Skin epidermis (tissue), 12 donors: ENCODE results near the gene YTHDF2.
"Not testable (repeated sequence)": the region's sequence is repeated elsewhere in the genome, so short reads cannot be mapped to it uniquely, and the experiment has no call there.

Source experiments
- H3K27ac ChIP-seq, 21 experiments: fragments of 200-600 bp; sonication (generic) in 11 of 21; one replicate each; pipeline ENCODE4 v1.5.0; 2020; ENCODE audit warnings: mild to moderate bottlenecking in 3 of 21, inconsistent platforms in 2 of 21, moderate library complexity in 2 of 21
- H3K4me3 ChIP-seq, 7 experiments: fragments of 200-600 bp; sonication (generic) in 2 of 7; one replicate each; pipeline ENCODE4 v1.5.0; 2020; ENCODE audit warnings: inconsistent platforms in 2 of 7, mild to moderate bottlenecking in 2 of 7, moderate library complexity in 1 of 7

YTHDF2 gene

GRCh38 chr1:28756846-28757245 is 20.1 kb downstream of the YTHDF2 start:
- Histone ChIP-seq H3K4me3 (no peak overlapping the region), H3K27ac (no peak overlapping the region)

- H3K4me3 ChIP-seq = no peak overlapping the region
- H3K27ac ChIP-seq = no peak overlapping the region
Observed at GRCh38 chr1:28758420-28758819, 21.7 kb downstream of the YTHDF2 start.

- Histone ChIP-seq H3K27ac (no peak overlapping the region), H3K4me3 (no peak overlapping the region)
Observed at GRCh38 chr1:28759257-28759656, 22.5 kb downstream of the YTHDF2 start.

- Histone ChIP-seq H3K27ac (no peak overlapping the region), H3K4me3 (no peak overlapping the region)
Observed at GRCh38 chr1:28761189-28761588, 24.4 kb downstream of the YTHDF2 start.

- H3K27ac ChIP-seq = no peak overlapping the region
- no peak overlapping the region for H3K4me3 ChIP-seq
Observed at GRCh38 chr1:28766532-28767183, 29.9 kb downstream of the YTHDF2 start.

GRCh38 chr1:28770601-28771165 is 33.9 kb downstream of the YTHDF2 start:
- no peak overlapping the region for H3K27ac ChIP-seq

GRCh38 chr1:28771921-28772320 is 35.2 kb downstream of the YTHDF2 start:
- not testable (repeated sequence) for H3K4me3 ChIP-seq, H3K27ac ChIP-seq

More at GRCh38 chr1:28770601-28771165, 33.9 kb downstream of the YTHDF2 start:
- H3K4me3 ChIP-seq = no peak overlapping the region

- Histone ChIP-seq H3K27ac (no peak overlapping the region), H3K4me3 (no peak overlapping the region)
Observed at GRCh38 chr1:28773105-28773504, 36.4 kb downstream of the YTHDF2 start.

GRCh38 chr1:28775121-28775942 is 38.6 kb downstream of the YTHDF2 start:
- H3K27ac ChIP-seq = peak overlapping the region in 19 of 21 experiments; percentile 6 to 84 (median 69)
- H3K4me3 ChIP-seq = peak overlapping the region; percentile 23 to 50 (median 35)

- H3K27ac ChIP-seq = peak overlapping the region in 3 of 21 experiments; percentile 52 to 71 (median 61)
- H3K4me3 ChIP-seq = no peak overlapping the region
Observed at GRCh38 chr1:28776341-28776740, 39.6 kb downstream of the YTHDF2 start.

- Histone ChIP-seq H3K27ac (no peak overlapping the region), H3K4me3 (no peak overlapping the region)
Observed at GRCh38 chr1:28778021-28778420, 41.3 kb downstream of the YTHDF2 start.

GRCh38 chr1:28779751-28780408 is 43.1 kb downstream of the YTHDF2 start:
- Histone ChIP-seq H3K27ac (no peak overlapping the region), H3K4me3 (no peak overlapping the region)

GRCh38 chr1:28781305-28781704 is 44.6 kb downstream of the YTHDF2 start:
- Histone ChIP-seq H3K4me3 (no peak overlapping the region), H3K27ac (no peak overlapping the region)

GRCh38 chr1:28782011-28782410 is 45.3 kb downstream of the YTHDF2 start:
- H3K4me3 ChIP-seq = no peak overlapping the region
- no peak overlapping the region for H3K27ac ChIP-seq

- no peak overlapping the region for H3K4me3 ChIP-seq
- H3K27ac ChIP-seq = no peak overlapping the region
Observed at GRCh38 chr1:28783363-28783762, 46.6 kb downstream of the YTHDF2 start.

GRCh38 chr1:28789412-28789811 is 52.7 kb downstream of the YTHDF2 start:
- H3K4me3 ChIP-seq = no peak overlapping the region
- no peak overlapping the region for H3K27ac ChIP-seq

GRCh38 chr1:28789816-28790215 is 53.1 kb downstream of the YTHDF2 start:
- no peak overlapping the region for H3K27ac ChIP-seq
- H3K4me3 ChIP-seq = no peak overlapping the region

- no peak overlapping the region for H3K4me3 ChIP-seq
- no peak overlapping the region for H3K27ac ChIP-seq
Observed at GRCh38 chr1:28790377-28791035, 53.8 kb downstream of the YTHDF2 start.

GRCh38 chr1:28791929-28792328 is 55.2 kb downstream of the YTHDF2 start:
- H3K27ac ChIP-seq, H3K4me3 ChIP-seq: not testable (repeated sequence)

GRCh38 chr1:28792644-28793121 is 55.9 kb downstream of the YTHDF2 start:
- H3K4me3 ChIP-seq = no peak overlapping the region
- H3K27ac ChIP-seq = no peak overlapping the region
